Right atrium auricular region (tissue), 2 donors: ENCODE results near the gene KCNIP4. TPM values are rescaled to one million over a fixed set of nuclear protein-coding genes. Genes with fewer than 3 reads are reported as not detected.

Experiments used
- DNase-seq: peaks from one replicate; pipeline ENCODE4 v3.0.0-alpha.2; 2019; ENCODE audit warnings: low spot score
- H3K27ac ChIP-seq, 2 donors: fragments of 200-600 bp; sonication (generic); 1 replicate in 1 of 2; 2 replicates in 1 of 2; pipeline ENCODE4 v1.5.1; 2016 to 2019
- H3K27me3 ChIP-seq, 2 donors: fragments of 200-600 bp; sonication (generic); one replicate each; pipeline versions ENCODE4 v1.5.1 to v1.6.0; 2017 to 2019
- H3K36me3 ChIP-seq: fragments of 200-600 bp; sonication (generic); one replicate; pipeline ENCODE4 v1.5.1; 2016
- H3K4me1 ChIP-seq, 2 donors: fragments of 200-600 bp; sonication (generic); one replicate each; pipeline versions ENCODE4 v1.5.1 to v1.6.0; 2017 to 2019
- H3K4me3 ChIP-seq, 2 donors: fragments of 200-600 bp; sonication (generic); 1 replicate in 1 of 2; 2 replicates in 1 of 2; pipeline ENCODE4 v1.5.1; 2017 to 2019; ENCODE audit warnings: mild to moderate bottlenecking in 1 of 2, moderate library complexity in 1 of 2
- H3K9me3 ChIP-seq, 2 donors: fragments of 200-600 bp; sonication (generic); one replicate each; pipeline ENCODE4 v1.5.1; 2019
- CTCF ChIP-seq, 2 donors: fragments of 200-600 bp; sonication (generic); IDR thresholded peaks; one replicate each; pipeline ENCODE4 v1.5.1; 2019; ENCODE audit warnings: antibody characterized with exemption in 2 of 2
- total RNA-seq, 2 donors: library from RNA; depleted of rRNA; stranded (reverse); fragments of >200 nt; gene quantifications; one replicate each; pipeline ENCODE4 v1.1.0, GENCODE V29; 2016

KCNIP4 gene
- total RNA-seq, 2 donors from 2014 or later, result not detected

DNA sequence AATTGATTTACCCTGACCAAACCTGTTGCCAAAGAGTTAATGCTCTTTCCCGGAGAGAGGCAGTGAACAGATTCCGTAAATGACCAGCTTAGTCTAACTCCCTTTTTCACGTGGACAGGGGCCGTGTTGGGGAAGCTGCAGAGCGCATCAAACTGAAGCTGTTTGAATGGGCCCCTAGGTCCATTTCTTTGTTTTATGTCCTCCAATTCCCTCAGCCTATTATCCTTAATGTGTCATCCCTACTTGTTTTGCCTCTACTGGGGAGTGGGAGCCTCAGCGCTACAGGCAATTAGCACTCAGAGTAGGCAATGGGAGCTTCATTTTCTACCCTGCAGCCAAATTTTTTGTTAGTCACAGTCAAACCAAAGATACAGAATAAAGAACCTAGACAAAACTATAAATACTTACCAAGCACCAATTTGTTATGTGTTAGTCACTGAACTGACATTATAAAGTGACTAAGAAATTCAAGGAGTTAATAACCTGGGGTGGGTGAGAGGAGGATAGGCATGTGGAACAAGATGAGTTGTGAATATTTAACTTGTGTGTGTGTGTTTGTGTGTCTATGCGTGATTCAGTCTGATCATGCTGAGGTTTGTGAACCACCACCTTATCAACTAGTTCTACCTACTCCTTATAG lies 830.9 kb downstream of the KCNIP4 start:
- Histone ChIP-seq H3K4me1 (no peaks in the 10 kb centered on the region), H3K27ac (no peak overlapping the region)

GRCh38 chr4:21113496-21114223 lies 834.9 kb downstream of the KCNIP4 start:
- no peaks in the 10 kb centered on the region for H3K27me3 ChIP-seq
- H3K9me3 ChIP-seq, result no peaks in the 10 kb centered on the region
- TF ChIP-seq CTCF (IDR thresholded peaks at IDR 0.05), result no peak
- no peaks in the 10 kb centered on the region for H3K36me3 ChIP-seq
- no peaks in the 10 kb centered on the region for H3K4me1 ChIP-seq
- no peak for DNase-seq
- H3K27ac ChIP-seq, result no peak overlapping the region
- H3K4me3 ChIP-seq, result no peak overlapping the region

More for the DNA sequence above, 830.9 kb downstream of the KCNIP4 start:
- no peak for TF ChIP-seq CTCF (IDR thresholded peaks at IDR 0.05)
- Histone ChIP-seq H3K9me3 (no peaks in the 10 kb centered on the region), H3K36me3 (no peaks in the 10 kb centered on the region), H3K4me3 (no peak overlapping the region), H3K27me3 (no peaks in the 10 kb centered on the region)
- no peak for DNase-seq

- H3K36me3 ChIP-seq, result no peaks in the 10 kb centered on the region
- no peak overlapping the region for H3K4me3 ChIP-seq
- H3K27ac ChIP-seq, result no peak overlapping the region
- DNase-seq, result no peak
- no peaks in the 10 kb centered on the region for H3K4me1 ChIP-seq
- H3K9me3 ChIP-seq, result no peaks in the 10 kb centered on the region
- no peaks in the 10 kb centered on the region for H3K27me3 ChIP-seq
- TF ChIP-seq CTCF (IDR thresholded peaks at IDR 0.05), result no peak
Measured at GRCh38 chr4:21102667-21103066, 845.9 kb downstream of the KCNIP4 start.

DNA sequence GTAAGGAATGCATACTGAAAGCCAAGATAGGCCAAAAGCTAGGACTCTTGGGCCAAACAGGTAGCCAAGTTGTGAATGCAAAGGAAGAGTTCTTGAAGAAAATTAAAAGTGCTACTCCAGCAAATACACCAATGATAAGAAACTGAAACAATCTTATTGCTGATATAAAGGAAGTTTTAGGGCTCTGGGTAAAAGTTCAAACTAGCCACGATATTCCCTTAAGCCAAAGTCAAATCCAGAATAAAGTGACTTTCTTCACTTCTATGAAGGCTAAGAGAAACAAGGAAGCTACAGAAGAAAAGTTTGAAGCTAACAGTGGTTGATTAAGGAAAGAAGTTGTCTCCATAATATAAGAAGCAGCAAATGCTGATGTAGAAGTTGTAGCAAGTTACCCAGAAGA lies 850.7 kb downstream of the KCNIP4 start:
- no peak overlapping the region for H3K4me3 ChIP-seq
- H3K27me3 ChIP-seq, result no peaks in the 10 kb centered on the region
- no peak for TF ChIP-seq CTCF (IDR thresholded peaks at IDR 0.05)
- no peak overlapping the region for H3K27ac ChIP-seq
- no peaks in the 10 kb centered on the region for H3K9me3 ChIP-seq
- no peak for DNase-seq
- no peaks in the 10 kb centered on the region for H3K4me1 ChIP-seq
- no peaks in the 10 kb centered on the region for H3K36me3 ChIP-seq

DNA sequence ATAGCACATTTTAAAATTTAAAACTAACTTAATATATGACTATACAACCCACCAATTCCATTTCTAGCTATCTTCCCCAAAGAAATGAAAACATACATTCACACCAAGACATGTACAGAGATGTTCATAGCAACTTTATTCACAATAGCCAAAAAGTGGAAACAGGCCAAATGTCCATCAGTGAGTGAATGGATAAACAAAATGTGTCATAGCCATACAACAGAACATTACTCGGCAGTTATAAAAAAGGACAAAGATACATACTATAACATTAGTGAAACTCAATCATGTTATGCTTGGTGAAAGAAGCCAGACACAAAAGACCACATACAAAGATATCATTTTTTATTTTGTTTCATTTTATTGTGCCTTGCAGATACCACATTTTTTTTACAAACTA lies 851.5 kb downstream of the KCNIP4 start:
- H3K36me3 ChIP-seq, result no peaks in the 10 kb centered on the region
- no peaks in the 10 kb centered on the region for H3K4me1 ChIP-seq
- no peak for DNase-seq
- H3K27ac ChIP-seq, result no peak overlapping the region
- no peak overlapping the region for H3K4me3 ChIP-seq
- no peaks in the 10 kb centered on the region for H3K9me3 ChIP-seq
- TF ChIP-seq CTCF (IDR thresholded peaks at IDR 0.05), result no peak
- H3K27me3 ChIP-seq, result no peaks in the 10 kb centered on the region
